Karpas-422 (cell line): ENCODE measurements around the gene PATL2. TPM values are rescaled to one million over a fixed set of nuclear protein-coding genes. Genes with fewer than 3 reads are reported as not detected.

Experiments used
- DNase-seq: peaks from one replicate; pipeline ENCODE4 v3.0.0-alpha.2; 2015
- H2AFZ ChIP-seq: fragments of 200-600 bp; sonication (generic); 2 replicates; pipeline ENCODE4 v1.6.1; 2014; ENCODE audit warnings: antibody characterized with exemption, low read length, mixed read lengths
- H3K27ac ChIP-seq: fragments of 200-600 bp; sonication (generic); 2 replicates; pipeline ENCODE4 v1.5.1; 2014; ENCODE audit warnings: mild to moderate bottlenecking, low read length, moderate library complexity
- H3K27me3 ChIP-seq: fragments of 200-600 bp; sonication (generic); 2 replicates; pipeline ENCODE4 v1.6.1; 2014; ENCODE audit warnings: low read length, mixed read lengths
- H3K36me3 ChIP-seq: fragments of 200-600 bp; sonication (generic); 2 replicates; pipeline ENCODE4 v1.6.1; 2014; ENCODE audit warnings: low read length, mixed read lengths; ENCODE audit not compliant: insufficient read depth
- H3K4me1 ChIP-seq: fragments of 200-600 bp; sonication (generic); 2 replicates; pipeline ENCODE4 v1.6.1; 2014; ENCODE audit warnings: mild to moderate bottlenecking, low read length, mixed read lengths
- H3K4me2 ChIP-seq: fragments of 200-600 bp; sonication (generic); 2 replicates; pipeline ENCODE4 v1.6.1; 2014; ENCODE audit warnings: low read length, low read depth, mild to moderate bottlenecking; ENCODE audit not compliant: poor library complexity, severe bottlenecking
- H3K4me3 ChIP-seq: fragments of 200-600 bp; sonication (generic); 2 replicates; pipeline ENCODE4 v1.5.1; 2014; ENCODE audit warnings: mild to moderate bottlenecking, antibody characterized with exemption, low read length, mixed read lengths
- H3K79me2 ChIP-seq: fragments of 200-600 bp; sonication (generic); 2 replicates; pipeline ENCODE4 v1.6.1; 2014; ENCODE audit warnings: mild to moderate bottlenecking, low read length, mixed read lengths
- H3K9ac ChIP-seq: fragments of 200-600 bp; sonication (generic); 2 replicates; pipeline ENCODE4 v1.6.0; 2014; ENCODE audit warnings: low read length
- H3K9me2 ChIP-seq: fragments of 200-600 bp; sonication (generic), shearing (Covaris generic); replicated peaks from 2 replicates; pipeline ENCODE4 v1.6.0; 2014; ENCODE audit warnings: mild to moderate bottlenecking, low read length, moderate library complexity; ENCODE audit not compliant: insufficient read depth
- H3K9me3 ChIP-seq: fragments of 300-700, 200-600 bp; sonication (generic); 2 replicates; pipeline ENCODE4 v1.6.1; 2014; ENCODE audit warnings: low read length, mixed read lengths
- H4K20me1 ChIP-seq: fragments of 200-600 bp; sonication (generic); 2 replicates; pipeline ENCODE4 v1.6.1; 2014; ENCODE audit warnings: mild to moderate bottlenecking, antibody characterized with exemption, low read length, low read depth; ENCODE audit not compliant: insufficient read depth
- total RNA-seq: library from RNA; depleted of rRNA; stranded (reverse); fragments of >200 nt; shearing (Covaris generic); gene quantifications from 2 replicates; pipeline ENCODE4 v1.2.3, GENCODE V29; 2014; ENCODE audit warnings: low replicate concordance

The PATL2 gene
- total RNA-seq, 1 experiment from 2014 or later, result 5.0 TPM

- peaks cover 9% of the 10 kb centered on the region for H3K4me1 ChIP-seq
- peaks cover 57% of the 10 kb centered on the region for H3K36me3 ChIP-seq
- no peaks in the 10 kb centered on the region for H3K27me3 ChIP-seq
- H2AFZ ChIP-seq, result no peak overlapping the region
- no peak for DNase-seq
- H3K27ac ChIP-seq, result no peak overlapping the region
- H3K4me3 ChIP-seq, result no peak overlapping the region
- H3K9me2 ChIP-seq, result no peaks in the 10 kb centered on the region
- peaks cover 32% of the 10 kb centered on the region for H3K79me2 ChIP-seq
- no peaks in the 10 kb centered on the region for H3K9me3 ChIP-seq
- no peak overlapping the region for H3K9ac ChIP-seq
- H4K20me1 ChIP-seq, result no peaks in the 10 kb centered on the region
- H3K4me2 ChIP-seq, result no peak overlapping the region
Observed at GRCh38 chr15:44656913-44657312, 54.2 kb downstream of the PATL2 start.

- no peak overlapping the region for H2AFZ ChIP-seq
- H4K20me1 ChIP-seq, result no peaks in the 10 kb centered on the region
- peaks cover 32% of the 10 kb centered on the region for H3K79me2 ChIP-seq
- no peak overlapping the region for H3K9ac ChIP-seq
- no peaks in the 10 kb centered on the region for H3K27me3 ChIP-seq
- H3K4me1 ChIP-seq, result 0 out of 2 replicates have a peak, but pooled peaks cover 4% of the 10 kb centered on the region
- no peak overlapping the region for H3K4me2 ChIP-seq
- H3K27ac ChIP-seq, result no peak overlapping the region
- DNase-seq, result no peak
- no peaks in the 10 kb centered on the region for H3K9me2 ChIP-seq
- peaks cover 63% of the 10 kb centered on the region for H3K36me3 ChIP-seq
- no peaks in the 10 kb centered on the region for H3K9me3 ChIP-seq
- H3K4me3 ChIP-seq, result no peak overlapping the region
Observed at GRCh38 chr15:44656298-44656697, 54.8 kb downstream of the PATL2 start.

GRCh38 chr15:44654858-44655257, 56.3 kb downstream of the PATL2 start:
- Histone ChIP-seq H3K9me3 (no peaks in the 10 kb centered on the region), H3K27ac (no peak overlapping the region), H3K36me3 (peaks cover 58% of the 10 kb centered on the region), H3K9me2 (no peaks in the 10 kb centered on the region), H3K79me2 (peaks cover 25% of the 10 kb centered on the region), H3K4me3 (no peak overlapping the region), H3K4me2 (no peak overlapping the region), H3K9ac (no peak overlapping the region), H3K27me3 (no peaks in the 10 kb centered on the region), H3K4me1 (no peaks in the 10 kb centered on the region), H2AFZ (no peak overlapping the region), H4K20me1 (no peaks in the 10 kb centered on the region)
- DNase-seq, result no peak

GRCh38 chr15:44647637-44648036, 63.5 kb downstream of the PATL2 start:
- Histone ChIP-seq H3K9me2 (no peaks in the 10 kb centered on the region), H3K27me3 (no peaks in the 10 kb centered on the region), H3K9me3 (no peaks in the 10 kb centered on the region), H4K20me1 (no peaks in the 10 kb centered on the region), H3K4me2 (no peak overlapping the region), H3K4me1 (peaks cover 3% of the 10 kb centered on the region; the same call in 1 of the 2 replicates), H2AFZ (no peak overlapping the region), H3K4me3 (no peak overlapping the region), H3K27ac (no peak overlapping the region), H3K36me3 (peaks cover 51% of the 10 kb centered on the region), H3K79me2 (peaks cover 55% of the 10 kb centered on the region), H3K9ac (no peak overlapping the region)
- no peak for DNase-seq

- H3K79me2 ChIP-seq, result peaks cover 52% of the 10 kb centered on the region
- peaks cover 3% of the 10 kb centered on the region; the same call in 1 of the 2 replicates for H3K4me1 ChIP-seq
- no peaks in the 10 kb centered on the region for H4K20me1 ChIP-seq
Observed at GRCh38 chr15:44647036-44647435, 64.1 kb downstream of the PATL2 start.

GRCh38 chr15:44646460-44646859, 64.7 kb downstream of the PATL2 start:
- no peak overlapping the region for H2AFZ ChIP-seq
- H3K79me2 ChIP-seq, result peaks cover 52% of the 10 kb centered on the region
- no peak overlapping the region for H3K4me2 ChIP-seq
- no peak overlapping the region for H3K27ac ChIP-seq
- no peak overlapping the region for H3K4me3 ChIP-seq
- peaks cover 41% of the 10 kb centered on the region for H3K36me3 ChIP-seq
- DNase-seq, result no peak
- H4K20me1 ChIP-seq, result no peaks in the 10 kb centered on the region
- no peak overlapping the region for H3K9ac ChIP-seq
- no peaks in the 10 kb centered on the region for H3K9me2 ChIP-seq
- no peaks in the 10 kb centered on the region for H3K9me3 ChIP-seq
- H3K27me3 ChIP-seq, result no peaks in the 10 kb centered on the region
- peaks cover 3% of the 10 kb centered on the region; the same call in 1 of the 2 replicates for H3K4me1 ChIP-seq

More at GRCh38 chr15:44647036-44647435, 64.1 kb downstream of the PATL2 start:
- H3K4me3 ChIP-seq, result no peak overlapping the region
- H2AFZ ChIP-seq, result no peak overlapping the region
- peaks cover 47% of the 10 kb centered on the region for H3K36me3 ChIP-seq
- no peak overlapping the region for H3K4me2 ChIP-seq
- no peak overlapping the region for H3K27ac ChIP-seq
- H3K9ac ChIP-seq, result no peak overlapping the region
- no peaks in the 10 kb centered on the region for H3K9me2 ChIP-seq
- H3K27me3 ChIP-seq, result no peaks in the 10 kb centered on the region
- no peak for DNase-seq
- H3K9me3 ChIP-seq, result no peaks in the 10 kb centered on the region

- peaks cover 50% of the 10 kb centered on the region for H3K36me3 ChIP-seq
- peaks cover 66% of the 10 kb centered on the region for H3K79me2 ChIP-seq
- no peak overlapping the region for H3K4me2 ChIP-seq
Observed at GRCh38 chr15:44641651-44642050, 69.5 kb downstream of the PATL2 start.

GRCh38 chr15:44636976-44637375, 74.1 kb downstream of the PATL2 start:
- Histone ChIP-seq H3K27me3 (no peaks in the 10 kb centered on the region), H3K4me2 (no peak overlapping the region), H3K4me1 (no peaks in the 10 kb centered on the region), H3K4me3 (no peak overlapping the region), H3K79me2 (peaks cover 34% of the 10 kb centered on the region), H3K36me3 (peaks cover 44% of the 10 kb centered on the region), H2AFZ (no peak overlapping the region), H3K9ac (no peak overlapping the region), H3K27ac (no peak overlapping the region), H4K20me1 (no peaks in the 10 kb centered on the region), H3K9me3 (no peaks in the 10 kb centered on the region), H3K9me2 (no peaks in the 10 kb centered on the region)
- no peak for DNase-seq

More at GRCh38 chr15:44641651-44642050, 69.5 kb downstream of the PATL2 start:
- no peaks in the 10 kb centered on the region for H4K20me1 ChIP-seq
- H3K9me3 ChIP-seq, result no peaks in the 10 kb centered on the region
- no peak overlapping the region for H3K27ac ChIP-seq
- H3K4me1 ChIP-seq, result peaks cover 3% of the 10 kb centered on the region; the same call in 1 of the 2 replicates
- H3K4me3 ChIP-seq, result no peak overlapping the region
- no peak overlapping the region for H2AFZ ChIP-seq
- H3K9me2 ChIP-seq, result no peaks in the 10 kb centered on the region
- DNase-seq, result no peak
- no peaks in the 10 kb centered on the region for H3K27me3 ChIP-seq
- no peak overlapping the region for H3K9ac ChIP-seq
